H9 (cell line): Measurements from ENCODE around the gene OARD1. TPM values are rescaled to one million over a fixed set of nuclear protein-coding genes. Genes with fewer than 3 reads are reported as not detected.

Source experiments
- DNase-seq: peaks from one replicate; pipeline ENCODE4 v3.0.0-alpha.2; 2017
- H2AFZ ChIP-seq: one replicate; pipeline ENCODE4 v1.6.1; 2013; ENCODE audit warnings: mild to moderate bottlenecking, low read length, control low read depth, moderate library complexity
- H2AK5ac ChIP-seq: 2 replicates; pipeline ENCODE4 v1.6.1; 2013; ENCODE audit warnings: low read length, control low read depth, mixed read lengths; ENCODE audit not compliant: insufficient read length
- H2BK120ac ChIP-seq: one replicate; pipeline ENCODE4 v1.6.1; 2013; ENCODE audit warnings: low read depth, mild to moderate bottlenecking, low read length, control low read depth, inconsistent platforms; ENCODE audit not compliant: poor library complexity, severe bottlenecking
- H2BK12ac ChIP-seq: 2 replicates; pipeline ENCODE4 v1.6.1; 2013; ENCODE audit warnings: low read length, control low read depth, mixed read lengths, low read depth; ENCODE audit not compliant: insufficient read length
- H2BK15ac ChIP-seq: 2 replicates; pipeline ENCODE4 v1.6.1; 2013; ENCODE audit warnings: low read depth, low read length, control low read depth
- H2BK20ac ChIP-seq: one replicate; pipeline ENCODE4 v1.6.1; 2013; ENCODE audit warnings: low read depth, mild to moderate bottlenecking, low read length, control low read depth, inconsistent platforms; ENCODE audit not compliant: poor library complexity, severe bottlenecking
- H2BK5ac ChIP-seq: 2 replicates; pipeline ENCODE4 v1.6.1; 2013; ENCODE audit warnings: low read length, control low read depth, mixed read lengths; ENCODE audit not compliant: insufficient read length
- H3K14ac ChIP-seq: 2 replicates; pipeline ENCODE4 v1.6.1; 2013; ENCODE audit warnings: low read length, control low read depth; ENCODE audit not compliant: insufficient read depth
- H3K18ac ChIP-seq: 2 replicates; pipeline ENCODE4 v1.6.1; 2013; ENCODE audit warnings: low read depth, mild to moderate bottlenecking, mixed read lengths, low read length, control low read depth; ENCODE audit not compliant: insufficient read length
- H3K23ac ChIP-seq: 2 replicates; pipeline ENCODE4 v1.6.1; 2013; ENCODE audit warnings: low read length, control low read depth, mixed read lengths, low read depth; ENCODE audit not compliant: insufficient read length
- H3K23me2 ChIP-seq: 2 replicates; pipeline ENCODE4 v1.6.1; 2013; ENCODE audit warnings: low read depth, mild to moderate bottlenecking, mixed read lengths, low read length, control low read depth; ENCODE audit not compliant: insufficient read length, poor library complexity, severe bottlenecking
- H3K27ac ChIP-seq: 2 replicates; pipeline ENCODE4 v1.5.1; 2013; ENCODE audit warnings: low read length, control low read depth, mixed read lengths, low read depth; ENCODE audit not compliant: insufficient read length
- H3K27me3 ChIP-seq: 2 replicates; pipeline ENCODE4 v1.6.1; 2013; ENCODE audit warnings: low read length, control low read depth, inconsistent platforms; ENCODE audit not compliant: insufficient read depth
- H3K4ac ChIP-seq: 2 replicates; pipeline ENCODE4 v1.6.1; 2013; ENCODE audit warnings: low read depth, mild to moderate bottlenecking, control low read depth, inconsistent platforms, low read length, moderate library complexity
- H3K4me1 ChIP-seq: 2 replicates; pipeline ENCODE4 v1.6.1; 2013; ENCODE audit warnings: low read length, control low read depth, inconsistent platforms; ENCODE audit not compliant: insufficient read depth
- H3K4me2 ChIP-seq: 2 replicates; pipeline ENCODE4 v1.6.1; 2013; ENCODE audit warnings: low read length, control low read depth, mixed read lengths; ENCODE audit not compliant: insufficient read length, insufficient read depth
- H3K56ac ChIP-seq: 2 replicates; pipeline ENCODE4 v1.6.1; 2013; ENCODE audit warnings: low read depth, mild to moderate bottlenecking, mixed read lengths, low read length, control low read depth; ENCODE audit not compliant: insufficient read length
- H3K79me1 ChIP-seq: 2 replicates; pipeline ENCODE4 v1.6.1; 2013; ENCODE audit warnings: low read depth, mild to moderate bottlenecking, moderate library complexity, low read length, control low read depth, inconsistent platforms; ENCODE audit not compliant: insufficient read depth, poor library complexity, severe bottlenecking
- H3K79me2 ChIP-seq: 2 replicates; pipeline ENCODE4 v1.6.1; 2013; ENCODE audit warnings: low read length, control low read depth, inconsistent platforms; ENCODE audit not compliant: insufficient read depth
- H3K9ac ChIP-seq: 2 replicates; pipeline ENCODE4 v1.6.1; 2013; ENCODE audit warnings: low read length, control low read depth, mixed read lengths; ENCODE audit not compliant: insufficient read length; ENCODE audit errors: extremely low read depth
- H3K9me3 ChIP-seq: one replicate; pipeline ENCODE4 v1.6.1; 2013; ENCODE audit warnings: low read depth, low read length, inconsistent platforms; ENCODE audit not compliant: control insufficient read depth
- H3T11ph ChIP-seq: one replicate; pipeline ENCODE4 v1.6.1; 2013; ENCODE audit warnings: mild to moderate bottlenecking, low read length, control low read depth, inconsistent platforms
- H4K20me1 ChIP-seq: one replicate; pipeline ENCODE4 v1.6.1; 2013; ENCODE audit not compliant: control insufficient read depth, insufficient read length, insufficient read depth
- H4K5ac ChIP-seq: 2 replicates; pipeline ENCODE4 v1.6.1; 2013; ENCODE audit warnings: low read depth, mild to moderate bottlenecking, mixed read lengths, low read length, control low read depth; ENCODE audit not compliant: insufficient read length
- H4K8ac ChIP-seq: replicated peaks from 2 replicates; pipeline ENCODE4 v1.6.1; 2013; ENCODE audit warnings: low read length, control low read depth, mixed read lengths, low read depth; ENCODE audit not compliant: insufficient read length
- H4K91ac ChIP-seq: 2 replicates; pipeline ENCODE4 v1.6.1; 2013; ENCODE audit warnings: low read depth, mild to moderate bottlenecking, moderate library complexity, mixed read lengths, low read length, control low read depth; ENCODE audit not compliant: insufficient read length
- H3K27ac Mint-ChIP-seq, 3 experiments: 2 replicates in 2 of 3; 3 replicates in 1 of 3; pipeline ENCODE4 v1.8.0; 2020 to 2021; ENCODE audit warnings: mixed read lengths in 3 of 3, mild to moderate bottlenecking in 1 of 3, moderate library complexity in 1 of 3
- H3K27me3 Mint-ChIP-seq: 2 replicates; pipeline ENCODE4 v1.8.0; 2021; ENCODE audit warnings: low read depth, mild to moderate bottlenecking, moderate library complexity, mixed read lengths
- H3K36me3 Mint-ChIP-seq, 3 experiments: 2 replicates in 2 of 3; 3 replicates in 1 of 3; pipeline ENCODE4 v1.8.0; 2020 to 2021; ENCODE audit warnings: low read depth in 3 of 3, mixed read lengths in 3 of 3; ENCODE audit not compliant: insufficient read depth in 1 of 3
- H3K4me1 Mint-ChIP-seq, 2 experiments: 2 replicates each; pipeline ENCODE4 v1.8.0; 2020; ENCODE audit warnings: mixed read lengths in 2 of 2
- H3K4me3 Mint-ChIP-seq, 2 experiments: 2 replicates in 1 of 2; 3 replicates in 1 of 2; pipeline ENCODE4 v1.8.0; 2020 to 2021; ENCODE audit warnings: mild to moderate bottlenecking in 2 of 2, mixed read lengths in 2 of 2, moderate library complexity in 1 of 2
- H3K9me3 Mint-ChIP-seq, 2 experiments: 2 replicates in 1 of 2; 3 replicates in 1 of 2; pipeline ENCODE4 v1.8.0; 2020; ENCODE audit warnings: mild to moderate bottlenecking in 2 of 2, mixed read lengths in 2 of 2, moderate library complexity in 1 of 2
- CTCF ChIP-seq: fragments of 200-600 bp; sonication (generic); conservative IDR thresholded peaks from 3 replicates; pipeline ENCODE4 v1.8.0; 2021; ENCODE audit warnings: antibody characterized with exemption, mild to moderate bottlenecking
- WGBS: extraction: QIAGEN DNeasy Blood & Tissue Kit; methylation state at CpG from one replicate; pipeline ENCODE4 v1.1.7; 2013; ENCODE audit warnings: missing lambda C conversion rate, low lambda C conversion rate, mixed read lengths; ENCODE audit not compliant: insufficient read length; ENCODE audit errors: extremely low coverage; 5-methylcytosine and 5-hydroxymethylcytosine counted together
- total RNA-seq: library from RNA; stranded (reverse); gene quantifications from 2 replicates; pipeline ENCODE4 v1.2.1, GENCODE V29; 2021

The OARD1 gene
- total RNA-seq, 1 experiment from 2014 or later: 36.6 TPM

GRCh38 chr6:41047306-41047705, 24.9 kb downstream of the OARD1 start:
- no peak overlapping the region for H3K14ac ChIP-seq
- H3K4me1 Mint-ChIP-seq: peaks cover 11 to 15% of the 10 kb centered on the region in 2 experiments
- H2BK120ac ChIP-seq: no peak overlapping the region
- no peak overlapping the region for H4K91ac ChIP-seq
- no peak for DNase-seq
- no peak overlapping the region for H2BK15ac ChIP-seq
- H3K9me3 ChIP-seq: no peaks in the 10 kb centered on the region
- H3K9ac ChIP-seq: no peak overlapping the region
- H2BK12ac ChIP-seq: no peak overlapping the region
- no peak overlapping the region for H3K56ac ChIP-seq
- H3K79me1 ChIP-seq: no peaks in the 10 kb centered on the region
- TF ChIP-seq CTCF: no peak
- H3K27ac ChIP-seq: no peak overlapping the region
- no peaks in the 10 kb centered on the region for H3K79me2 ChIP-seq
- no peak overlapping the region for H2BK5ac ChIP-seq
- H2AK5ac ChIP-seq: no peak overlapping the region
- no peak overlapping the region for H2BK20ac ChIP-seq
- no peak overlapping the region for H3K4me3 Mint-ChIP-seq
- no peaks in the 10 kb centered on the region; a peak in 2 of 7 replicates for H3K36me3 Mint-ChIP-seq
- no peaks in the 10 kb centered on the region for H3K23me2 ChIP-seq
- H3T11ph ChIP-seq: no peak overlapping the region
- H3K9me3 Mint-ChIP-seq: no peaks in the 10 kb centered on the region
- no peak overlapping the region for H2AFZ ChIP-seq
- H3K4me2 ChIP-seq: no peak overlapping the region
- no peak overlapping the region for H4K8ac ChIP-seq
- WGBS: no CpG with 5 or more reads among the region's 2 CpGs
- H3K27me3 Mint-ChIP-seq: no peaks in the 10 kb centered on the region; the same call in 1 of the 2 replicates
- no peaks in the 10 kb centered on the region for H4K20me1 ChIP-seq
- no peak overlapping the region for H4K5ac ChIP-seq
- H3K18ac ChIP-seq: no peak overlapping the region
- no peak overlapping the region for H3K23ac ChIP-seq
- H3K4ac ChIP-seq: no peak overlapping the region
- H3K4me1 ChIP-seq: peaks cover 7% of the 10 kb centered on the region; the same call in 1 of the 2 replicates
- H3K27ac Mint-ChIP-seq: 0 out of 7 replicates have a peak overlapping the region, but pooled peaks of 1 of the 3 experiments have one; percentile 33
- no peaks in the 10 kb centered on the region for H3K27me3 ChIP-seq
